ENCODE measurements around the gene LMF1.

The LMF1 gene

DNA sequence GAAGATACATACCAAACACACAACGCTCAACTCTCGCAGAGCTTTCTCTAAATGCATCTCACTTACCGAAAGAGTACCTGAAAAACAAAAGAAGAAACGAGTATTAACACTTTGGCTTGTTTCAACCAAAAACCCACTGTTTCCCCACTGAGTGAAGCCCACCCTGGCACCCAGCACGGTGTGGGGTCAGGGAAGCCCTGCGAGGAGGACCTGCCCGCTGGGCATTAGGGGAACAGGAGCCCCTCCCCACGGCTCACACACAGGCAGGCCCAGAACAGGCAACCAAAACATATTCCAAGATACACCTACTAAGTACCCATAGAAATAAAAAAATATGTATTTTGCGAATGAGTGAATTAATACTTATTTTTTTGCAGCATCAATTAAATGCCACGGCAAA is 36.6 kb downstream of the LMF1 start:
- CTCF ChIA-PET: no interaction called here
- no peak for DNase-seq (ENCODE audit: low read depth, low spot score)
- H3K4me3 ChIP-seq (ENCODE audit: low read depth, low read length): no peak overlapping the region
- POLR2A ChIA-PET: no interaction called here
- TF ChIP-seq, protein P1, sequence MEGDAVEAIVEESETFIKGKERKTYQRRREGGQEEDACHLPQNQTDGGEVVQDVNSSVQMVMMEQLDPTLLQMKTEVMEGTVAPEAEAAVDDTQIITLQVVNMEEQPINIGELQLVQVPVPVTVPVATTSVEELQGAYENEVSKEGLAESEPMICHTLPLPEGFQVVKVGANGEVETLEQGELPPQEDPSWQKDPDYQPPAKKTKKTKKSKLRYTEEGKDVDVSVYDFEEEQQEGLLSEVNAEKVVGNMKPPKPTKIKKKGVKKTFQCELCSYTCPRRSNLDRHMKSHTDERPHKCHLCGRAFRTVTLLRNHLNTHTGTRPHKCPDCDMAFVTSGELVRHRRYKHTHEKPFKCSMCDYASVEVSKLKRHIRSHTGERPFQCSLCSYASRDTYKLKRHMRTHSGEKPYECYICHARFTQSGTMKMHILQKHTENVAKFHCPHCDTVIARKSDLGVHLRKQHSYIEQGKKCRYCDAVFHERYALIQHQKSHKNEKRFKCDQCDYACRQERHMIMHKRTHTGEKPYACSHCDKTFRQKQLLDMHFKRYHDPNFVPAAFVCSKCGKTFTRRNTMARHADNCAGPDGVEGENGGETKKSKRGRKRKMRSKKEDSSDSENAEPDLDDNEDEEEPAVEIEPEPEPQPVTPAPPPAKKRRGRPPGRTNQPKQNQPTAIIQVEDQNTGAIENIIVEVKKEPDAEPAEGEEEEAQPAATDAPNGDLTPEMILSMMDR (IDR thresholded peaks at IDR 0.05; ENCODE audit: insufficient read depth, low read length, missing control alignments): no peak

DNA sequence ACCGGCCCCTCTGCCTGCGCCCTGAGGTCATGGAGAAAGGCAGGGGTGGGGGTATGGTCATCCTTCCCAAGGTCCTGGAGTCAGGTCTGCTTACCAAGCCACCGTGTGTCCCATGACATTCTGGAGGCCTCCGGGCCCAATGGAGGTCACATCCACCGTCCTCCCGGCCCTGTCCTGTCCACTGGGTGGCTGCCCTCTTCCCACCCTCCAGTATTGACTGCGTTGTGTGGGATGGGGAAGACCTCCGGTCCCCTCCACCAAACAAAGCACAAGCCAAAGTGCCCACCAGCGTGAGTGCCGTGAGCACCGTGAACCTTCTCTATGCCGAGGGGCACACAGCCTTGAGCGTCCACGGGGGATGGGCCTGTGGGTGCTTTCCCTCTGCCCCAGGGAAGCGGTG is 37.2 kb downstream of the LMF1 start:
- DNase-seq (ENCODE audit: low read depth, low spot score): no peak
- CTCF ChIA-PET: no interaction called here
- POLR2A ChIA-PET: no interaction called here
- TF ChIP-seq, protein P1 (IDR thresholded peaks at IDR 0.05; ENCODE audit: insufficient read depth, low read length, missing control alignments): no peak
- H3K4me3 ChIP-seq (ENCODE audit: low read depth, low read length): no peak overlapping the region

DNA sequence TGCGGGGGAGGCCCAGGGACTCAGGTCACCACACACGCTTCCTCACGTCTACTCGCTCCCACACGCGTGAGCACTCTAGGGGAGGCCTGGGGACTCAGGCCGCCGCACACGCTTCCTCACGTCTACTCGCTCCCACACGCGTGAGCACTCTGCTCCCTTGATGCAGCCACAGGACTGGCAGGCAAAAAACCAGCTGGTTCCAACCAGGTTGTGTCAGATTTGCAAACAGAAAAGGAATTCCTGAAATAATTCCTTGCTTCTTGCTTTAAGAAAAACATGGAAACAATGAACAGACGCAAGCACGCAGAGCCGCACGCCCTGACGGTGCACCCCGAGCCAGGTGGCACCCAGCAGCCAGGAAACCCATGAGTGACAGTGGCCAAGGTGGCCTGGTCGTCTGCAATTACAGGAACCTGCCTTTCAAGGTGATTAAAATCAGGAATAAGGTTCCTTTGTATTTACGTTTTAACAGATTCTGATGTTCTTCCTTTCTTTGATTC is 37.9 kb downstream of the LMF1 start:
- ChIA-PET POLR2A (no interaction called here), CTCF (interaction anchor here (1.0 kb wide), 1 partner anchor 8 kb away, joined by 3 read pairs; no protein-coding TSS in a partner anchor)
- no peak overlapping the region for H3K4me3 ChIP-seq (ENCODE audit: low read depth, low read length)
- TF ChIP-seq, protein P1 (IDR thresholded peaks at IDR 0.05; ENCODE audit: insufficient read depth, low read length, missing control alignments): no peak
- no peak for DNase-seq (ENCODE audit: low read depth, low spot score)

DNA sequence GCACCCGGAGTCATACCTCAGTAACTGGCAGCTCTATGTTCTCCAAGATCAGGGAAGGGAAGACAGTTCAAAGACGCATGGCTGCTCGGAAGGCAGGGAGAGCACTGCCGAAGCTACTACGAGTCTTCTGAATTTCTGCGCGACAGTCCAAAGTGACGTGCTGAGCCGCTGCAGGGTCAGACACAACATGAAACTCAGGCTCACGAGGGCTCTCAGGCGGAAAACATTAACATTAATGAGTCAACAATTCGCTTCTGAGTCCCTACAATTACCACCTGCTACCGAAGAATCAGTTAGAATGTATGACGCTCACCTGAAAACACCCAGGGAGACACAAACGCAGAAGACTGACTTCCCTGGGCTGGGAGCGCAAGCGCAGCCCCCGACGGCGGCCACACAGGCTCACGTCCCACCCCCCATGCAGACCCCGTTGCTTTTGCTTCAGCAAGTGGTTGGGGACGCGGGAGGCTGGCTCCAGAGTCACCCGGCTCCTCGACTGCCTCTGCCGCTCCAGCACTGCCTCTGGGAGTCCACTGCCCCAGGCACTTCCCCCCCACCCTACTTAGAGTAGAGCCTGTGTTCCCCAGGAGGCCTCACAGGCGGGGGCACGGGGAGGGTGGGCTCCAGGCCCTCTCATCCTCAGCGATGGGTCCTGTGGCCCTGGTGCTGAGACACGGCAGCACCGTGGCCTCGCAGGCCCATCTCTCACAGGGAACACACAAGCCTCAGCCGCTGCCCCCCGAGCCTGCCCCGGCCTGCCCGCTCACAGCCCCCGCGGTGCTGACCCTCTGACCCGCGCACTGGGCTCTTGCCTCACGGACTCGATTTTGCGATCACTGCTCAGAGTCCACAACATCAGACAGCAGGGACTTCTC is 38.9 kb downstream of the LMF1 start:
- H3K4me3 ChIP-seq (ENCODE audit: low read depth, low read length): no peak overlapping the region
- TF ChIP-seq, protein P1 (IDR thresholded peaks at IDR 0.05; ENCODE audit: insufficient read depth, low read length, missing control alignments): no peak
- POLR2A ChIA-PET: no interaction called here
- CTCF ChIA-PET: no interaction called here
- DNase-seq (ENCODE audit: low read depth, low spot score): no peak

DNA sequence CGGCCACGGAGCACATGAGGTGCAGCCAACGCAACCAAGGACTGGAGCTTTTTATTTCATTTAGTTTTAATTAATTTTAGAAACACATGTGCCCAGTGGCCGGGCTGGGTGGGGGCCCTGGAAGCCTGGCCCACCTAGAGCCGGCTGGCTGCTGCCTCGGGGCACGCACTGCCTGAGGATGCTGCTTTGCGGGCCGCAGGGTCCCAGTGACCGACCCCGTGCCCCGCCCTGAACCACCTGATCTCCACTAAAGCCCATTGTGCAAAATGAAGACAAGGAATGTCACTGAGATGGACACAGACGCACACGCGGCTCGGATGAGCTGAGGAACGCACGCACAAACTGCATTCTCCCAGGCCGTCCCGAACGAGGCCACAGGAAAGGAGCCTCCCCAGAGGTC is 39.6 kb downstream of the LMF1 start:
- no peak for DNase-seq (ENCODE audit: low read depth, low spot score)
- H3K4me3 ChIP-seq (ENCODE audit: low read depth, low read length): no peak overlapping the region
- TF ChIP-seq, protein P1 (IDR thresholded peaks at IDR 0.05; ENCODE audit: insufficient read depth, low read length, missing control alignments): no peak
- POLR2A ChIA-PET: no interaction called here
- CTCF ChIA-PET: interaction anchor here (0.9 kb wide), 1 partner anchor 10 kb away, joined by 3 read pairs; no protein-coding TSS in a partner anchor

DNA sequence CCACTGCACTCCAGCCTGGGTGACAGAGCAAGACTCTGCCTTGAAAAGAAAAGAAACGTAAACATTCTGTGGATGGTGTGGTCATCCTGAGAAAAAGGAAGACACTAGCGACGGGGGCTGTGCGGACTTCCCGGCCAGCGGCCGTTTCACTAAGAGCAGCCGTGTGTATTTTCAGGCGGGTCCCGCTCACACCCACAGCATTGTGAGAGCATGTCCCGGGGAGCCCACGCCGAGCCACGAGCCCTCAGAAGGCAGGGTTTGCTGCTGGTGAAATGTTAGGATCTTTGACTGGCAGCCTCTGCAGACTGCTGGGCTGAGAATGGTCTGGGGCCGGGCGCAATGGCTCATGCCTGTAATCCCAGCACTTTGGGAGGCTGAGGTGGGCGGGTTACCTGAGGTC is 40.3 kb downstream of the LMF1 start:
- TF ChIP-seq, protein P1 (IDR thresholded peaks at IDR 0.05; ENCODE audit: insufficient read depth, low read length, missing control alignments): no peak
- POLR2A ChIA-PET: no interaction called here
- CTCF ChIA-PET: interaction anchor here (0.9 kb wide), 1 partner anchor 10 kb away, joined by 3 read pairs; no protein-coding TSS in a partner anchor
- no peak overlapping the region for H3K4me3 ChIP-seq (ENCODE audit: low read depth, low read length)
- DNase-seq (ENCODE audit: low read depth, low spot score): no peak
